GM12872 (cell line): ENCODE data around the gene NEK10.

ENCODE experiments used
- TF ChIP-seq, protein P1 (sequence below): IDR thresholded peaks from 3 replicates; pipeline ENCODE4 v1.5.1; 2011; ENCODE audit warnings: low read depth, mild to moderate bottlenecking, low read length, moderate library complexity; ENCODE audit not compliant: insufficient read depth

Gene NEK10

DNA sequence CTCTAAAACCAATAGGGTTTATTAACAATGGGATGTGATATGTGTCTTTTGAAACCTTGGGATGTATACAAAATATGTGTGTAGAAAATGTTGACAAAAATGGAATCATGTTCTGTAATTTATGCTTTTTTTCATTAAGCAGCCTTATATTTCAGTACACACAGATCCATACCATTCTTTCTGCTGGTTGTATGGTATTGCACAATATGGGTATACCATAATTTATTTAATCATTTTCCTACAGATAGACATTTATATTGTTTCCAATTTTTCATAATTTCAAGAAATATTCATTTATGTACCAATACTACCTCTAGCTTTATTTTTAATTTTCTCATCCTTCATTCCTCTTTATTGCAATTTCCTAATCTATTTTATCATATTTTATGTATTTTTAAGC, 83.5 kb downstream of the NEK10 start:
- TF ChIP-seq, protein P1, sequence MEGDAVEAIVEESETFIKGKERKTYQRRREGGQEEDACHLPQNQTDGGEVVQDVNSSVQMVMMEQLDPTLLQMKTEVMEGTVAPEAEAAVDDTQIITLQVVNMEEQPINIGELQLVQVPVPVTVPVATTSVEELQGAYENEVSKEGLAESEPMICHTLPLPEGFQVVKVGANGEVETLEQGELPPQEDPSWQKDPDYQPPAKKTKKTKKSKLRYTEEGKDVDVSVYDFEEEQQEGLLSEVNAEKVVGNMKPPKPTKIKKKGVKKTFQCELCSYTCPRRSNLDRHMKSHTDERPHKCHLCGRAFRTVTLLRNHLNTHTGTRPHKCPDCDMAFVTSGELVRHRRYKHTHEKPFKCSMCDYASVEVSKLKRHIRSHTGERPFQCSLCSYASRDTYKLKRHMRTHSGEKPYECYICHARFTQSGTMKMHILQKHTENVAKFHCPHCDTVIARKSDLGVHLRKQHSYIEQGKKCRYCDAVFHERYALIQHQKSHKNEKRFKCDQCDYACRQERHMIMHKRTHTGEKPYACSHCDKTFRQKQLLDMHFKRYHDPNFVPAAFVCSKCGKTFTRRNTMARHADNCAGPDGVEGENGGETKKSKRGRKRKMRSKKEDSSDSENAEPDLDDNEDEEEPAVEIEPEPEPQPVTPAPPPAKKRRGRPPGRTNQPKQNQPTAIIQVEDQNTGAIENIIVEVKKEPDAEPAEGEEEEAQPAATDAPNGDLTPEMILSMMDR: no peak

DNA sequence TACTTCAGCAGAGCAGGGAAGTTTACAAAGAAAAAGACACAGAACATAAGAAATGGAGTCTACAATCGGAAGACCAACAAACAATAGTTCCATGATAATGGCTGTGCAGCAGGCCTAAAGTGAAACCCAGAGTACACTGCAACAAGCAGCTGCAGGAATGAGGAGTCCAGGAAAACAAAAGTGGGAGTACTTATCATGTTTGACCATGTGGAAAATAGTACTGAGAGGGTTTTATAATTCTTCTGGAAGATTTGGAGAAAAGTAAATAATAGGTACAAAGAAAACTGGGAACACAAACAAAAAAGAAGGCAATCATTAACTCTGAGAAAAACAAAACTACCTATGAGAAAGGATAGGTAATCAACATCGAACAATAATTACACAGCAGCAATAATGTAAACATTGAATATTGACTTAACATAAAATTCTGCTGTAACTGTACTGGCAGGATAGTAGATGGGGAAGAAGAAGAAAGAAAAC, 87.5 kb downstream of the NEK10 start:
- TF ChIP-seq, protein P1: no peak

DNA sequence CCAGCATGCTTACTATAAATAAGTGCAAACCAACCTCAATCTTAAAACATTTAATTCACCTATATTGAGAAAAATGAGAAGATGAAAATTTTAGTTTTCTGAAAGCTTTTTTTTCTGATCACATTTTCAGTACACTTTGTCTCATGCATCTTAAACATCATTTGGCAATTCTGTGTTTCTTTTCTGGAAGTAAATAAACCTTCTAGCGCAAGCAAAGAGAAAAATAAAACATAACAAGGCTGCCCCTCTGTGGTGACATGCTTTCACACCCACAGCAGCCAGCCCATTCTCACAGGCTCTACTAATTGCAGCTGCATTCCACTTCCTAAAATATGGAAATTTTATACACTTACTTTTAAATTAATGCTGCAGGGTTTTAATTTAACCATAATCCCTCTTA, 90.1 kb downstream of the NEK10 start:
- TF ChIP-seq, protein P1: no peak

DNA sequence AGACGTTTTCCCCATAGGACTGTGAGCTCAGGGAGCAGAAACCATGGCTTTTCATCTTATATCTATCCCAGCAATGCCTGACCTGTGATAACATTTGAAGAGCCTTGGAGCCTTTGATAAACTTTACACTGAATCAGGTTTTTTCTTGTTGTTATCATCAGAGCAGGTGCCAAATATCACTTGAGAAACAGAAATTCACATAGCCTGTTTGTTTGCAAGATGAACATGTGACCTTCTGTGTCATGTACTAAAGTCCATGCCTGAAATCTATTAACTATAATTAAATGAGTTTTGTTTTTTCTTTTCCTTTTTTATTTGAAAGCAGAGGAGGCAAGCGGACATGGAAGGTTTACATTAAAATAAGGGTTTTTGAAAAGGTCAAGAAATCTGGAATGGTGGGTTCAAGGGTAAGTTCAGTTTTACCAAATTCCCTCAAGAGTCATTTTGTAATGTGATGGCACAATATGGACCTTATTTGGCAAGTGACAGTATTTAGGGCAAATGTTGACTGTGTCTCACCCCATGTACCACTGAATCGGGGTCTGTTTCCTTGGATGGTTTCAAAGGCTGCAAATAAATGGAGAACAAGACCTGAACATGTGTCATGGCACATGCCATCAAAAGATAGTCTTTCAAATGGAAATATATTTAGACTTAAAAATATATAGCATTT, 90.7 kb downstream of the NEK10 start:
- TF ChIP-seq, protein P1: no peak

DNA sequence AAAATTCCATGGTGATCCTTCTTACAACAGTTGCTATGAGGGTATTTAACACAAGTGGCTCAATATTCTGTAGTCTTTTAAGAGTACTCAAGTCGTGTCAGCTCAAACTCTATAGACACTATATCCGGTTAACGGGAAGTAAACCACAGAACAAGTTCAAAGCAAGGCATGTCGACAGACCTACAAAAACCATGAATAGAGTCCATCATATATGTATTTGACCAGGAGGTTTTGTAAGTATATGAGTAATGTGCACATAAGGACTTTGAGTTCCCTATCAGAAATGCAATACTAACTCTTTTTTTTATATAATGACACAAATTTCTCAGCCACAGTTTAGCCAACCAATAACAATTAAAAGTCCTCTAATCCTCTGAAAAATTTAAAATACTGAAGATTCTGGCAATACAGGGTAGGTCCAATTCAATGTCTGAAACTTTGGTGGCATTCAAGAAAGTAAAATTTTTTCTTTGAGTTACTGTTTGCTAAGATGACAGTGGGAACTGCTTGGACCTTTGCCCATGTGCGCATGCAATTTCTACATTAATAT, 93.7 kb downstream of the NEK10 start:
- TF ChIP-seq, protein P1: no peak

DNA sequence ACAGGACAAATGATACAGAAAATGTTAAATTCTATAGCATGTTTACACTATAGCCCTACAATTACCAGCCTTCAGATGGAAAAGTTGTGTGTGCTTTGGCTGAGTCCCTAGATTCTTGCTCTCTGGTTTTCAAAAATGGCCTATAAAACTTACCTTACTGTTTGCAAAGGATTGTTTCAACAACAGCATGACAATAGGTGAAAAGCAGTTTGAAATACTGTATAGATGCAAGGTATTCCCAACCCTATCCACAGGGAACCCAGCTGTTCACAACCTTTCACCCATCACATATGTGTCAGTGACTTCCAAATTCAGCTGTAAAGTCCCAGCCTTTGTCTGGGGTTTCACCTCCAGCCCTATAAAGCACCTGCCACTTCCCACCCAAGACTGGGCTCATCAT, 97.3 kb downstream of the NEK10 start:
- TF ChIP-seq, protein P1: no peak

DNA sequence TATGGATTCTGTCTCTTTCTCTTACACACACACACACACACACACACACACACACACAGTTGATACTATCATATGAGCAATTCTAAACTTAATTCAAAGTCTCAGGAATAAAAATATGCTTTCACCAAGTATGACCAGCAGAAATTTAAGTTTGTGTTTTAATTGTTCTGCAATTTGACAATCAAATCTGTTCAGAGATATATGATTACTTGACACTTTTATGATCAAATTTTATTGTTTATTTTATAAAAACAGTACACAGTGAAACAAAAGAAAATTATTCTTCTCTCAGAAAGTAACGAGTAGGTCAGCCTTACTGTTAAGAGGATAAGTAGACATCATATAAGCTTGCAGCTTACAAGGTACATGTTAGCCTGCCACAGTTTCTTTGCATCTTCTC, 114.3 kb downstream of the NEK10 start:
- TF ChIP-seq, protein P1: no peak
